ENCODE data around the gene SDK1.

Gene SDK1

GRCh38 chr7:3643091-3643490 lies 342.0 kb downstream of the SDK1 start:
- H3K4me3 ChIP-seq (ENCODE audit: low read depth, low read length) = no peak overlapping the region
- TF ChIP-seq, protein P1, sequence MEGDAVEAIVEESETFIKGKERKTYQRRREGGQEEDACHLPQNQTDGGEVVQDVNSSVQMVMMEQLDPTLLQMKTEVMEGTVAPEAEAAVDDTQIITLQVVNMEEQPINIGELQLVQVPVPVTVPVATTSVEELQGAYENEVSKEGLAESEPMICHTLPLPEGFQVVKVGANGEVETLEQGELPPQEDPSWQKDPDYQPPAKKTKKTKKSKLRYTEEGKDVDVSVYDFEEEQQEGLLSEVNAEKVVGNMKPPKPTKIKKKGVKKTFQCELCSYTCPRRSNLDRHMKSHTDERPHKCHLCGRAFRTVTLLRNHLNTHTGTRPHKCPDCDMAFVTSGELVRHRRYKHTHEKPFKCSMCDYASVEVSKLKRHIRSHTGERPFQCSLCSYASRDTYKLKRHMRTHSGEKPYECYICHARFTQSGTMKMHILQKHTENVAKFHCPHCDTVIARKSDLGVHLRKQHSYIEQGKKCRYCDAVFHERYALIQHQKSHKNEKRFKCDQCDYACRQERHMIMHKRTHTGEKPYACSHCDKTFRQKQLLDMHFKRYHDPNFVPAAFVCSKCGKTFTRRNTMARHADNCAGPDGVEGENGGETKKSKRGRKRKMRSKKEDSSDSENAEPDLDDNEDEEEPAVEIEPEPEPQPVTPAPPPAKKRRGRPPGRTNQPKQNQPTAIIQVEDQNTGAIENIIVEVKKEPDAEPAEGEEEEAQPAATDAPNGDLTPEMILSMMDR (IDR thresholded peaks at IDR 0.05; ENCODE audit: control insufficient read depth, extremely low read depth, insufficient read depth) = no peak
- DNase-seq (ENCODE audit: low read depth) = no peak

DNA sequence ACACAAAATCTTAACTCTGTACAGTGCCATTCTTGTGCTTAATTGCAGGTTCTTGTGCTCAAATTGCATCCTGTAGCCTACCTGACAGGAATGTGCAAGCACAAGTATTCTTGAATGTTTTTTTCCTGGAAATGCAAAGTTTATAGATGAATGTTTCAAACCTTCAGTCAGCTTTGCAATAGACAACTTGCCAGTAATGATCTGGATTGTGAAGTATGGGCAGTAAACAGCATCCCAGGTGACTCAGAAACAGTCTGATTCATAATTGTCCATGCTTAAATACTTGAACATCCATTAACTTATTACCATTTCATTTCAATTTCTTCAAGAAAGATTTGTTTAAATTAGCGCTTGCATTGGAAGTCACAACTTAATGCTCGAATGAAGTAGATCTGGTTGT lies 347.2 kb downstream of the SDK1 start:
- TF ChIP-seq, protein P1 (IDR thresholded peaks at IDR 0.05; ENCODE audit: control insufficient read depth, extremely low read depth, insufficient read depth) = no peak
- H3K4me3 ChIP-seq (ENCODE audit: low read depth, low read length) = no peak overlapping the region
- DNase-seq (ENCODE audit: low read depth) = no peak

GRCh38 chr7:3649250-3649649 lies 348.2 kb downstream of the SDK1 start:
- no peak for DNase-seq (ENCODE audit: low read depth)
- no peak overlapping the region for H3K4me3 ChIP-seq (ENCODE audit: low read depth, low read length)
- TF ChIP-seq, protein P1 (IDR thresholded peaks at IDR 0.05; ENCODE audit: control insufficient read depth, extremely low read depth, insufficient read depth) = peak; percentile 48

GRCh38 chr7:3649678-3650440 lies 348.8 kb downstream of the SDK1 start:
- TF ChIP-seq, protein P1 (IDR thresholded peaks at IDR 0.05; ENCODE audit: control insufficient read depth, extremely low read depth, insufficient read depth) = no peak
- H3K4me3 ChIP-seq (ENCODE audit: low read depth, low read length) = no peak overlapping the region
- no peak for DNase-seq (ENCODE audit: low read depth)

- TF ChIP-seq, protein P1 (IDR thresholded peaks at IDR 0.05; ENCODE audit: control insufficient read depth, extremely low read depth, insufficient read depth) = no peak
- H3K4me3 ChIP-seq (ENCODE audit: low read depth, low read length) = no peak overlapping the region
- no peak for DNase-seq (ENCODE audit: low read depth)
Observed at GRCh38 chr7:3650844-3651243, 349.8 kb downstream of the SDK1 start.

DNA sequence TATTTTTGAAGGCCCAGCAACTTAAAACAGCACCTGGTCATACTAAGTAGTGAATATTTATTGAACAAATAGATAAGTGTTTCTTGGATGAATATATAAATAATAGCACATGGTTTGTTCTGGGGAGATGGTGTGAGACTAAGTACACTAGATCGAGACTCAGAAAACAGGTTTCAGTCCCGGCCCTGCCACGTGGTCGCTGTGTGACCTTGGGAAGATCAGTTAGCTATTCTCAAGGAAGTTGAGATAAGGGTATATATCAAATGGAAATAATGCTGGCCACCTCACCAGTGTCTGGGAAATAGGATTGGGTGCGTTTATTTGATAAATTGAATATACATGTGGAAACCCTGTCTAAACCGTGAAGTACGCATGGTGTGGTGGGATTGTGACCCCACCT lies 354.6 kb downstream of the SDK1 start:
- no peak overlapping the region for H3K4me3 ChIP-seq (ENCODE audit: low read depth, low read length)
- TF ChIP-seq, protein P1 (IDR thresholded peaks at IDR 0.05; ENCODE audit: control insufficient read depth, extremely low read depth, insufficient read depth) = no peak
- DNase-seq (ENCODE audit: low read depth) = no peak

DNA sequence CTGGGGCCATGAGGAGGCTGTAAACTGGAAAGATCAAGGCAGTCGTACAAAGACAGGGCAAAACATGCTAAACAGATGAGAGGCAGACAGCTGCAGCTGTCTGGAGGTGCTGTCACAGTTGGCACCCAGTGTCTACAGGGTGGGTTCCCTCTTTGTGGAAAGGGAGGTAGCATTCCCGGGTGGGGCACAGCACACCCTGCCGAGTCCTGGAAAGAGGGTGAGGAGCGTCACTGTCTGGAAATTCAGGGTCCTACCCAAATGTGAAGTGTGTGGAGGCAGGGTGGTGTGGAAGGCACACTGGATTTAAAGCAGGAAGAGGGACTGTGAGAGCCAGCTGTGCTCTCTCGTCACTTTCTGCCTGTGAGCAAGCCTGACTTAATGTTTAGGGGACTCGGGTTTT lies 356.2 kb downstream of the SDK1 start:
- no peak for DNase-seq (ENCODE audit: low read depth)
- H3K4me3 ChIP-seq (ENCODE audit: low read depth, low read length) = no peak overlapping the region
- TF ChIP-seq, protein P1 (IDR thresholded peaks at IDR 0.05; ENCODE audit: control insufficient read depth, extremely low read depth, insufficient read depth) = no peak
